Lower leg skin (tissue), 3 donors: Measurements from ENCODE around the gene OST4.

Experiments
- CTCF ChIP-seq, 3 donors: fragments of 450-650 bp; IDR thresholded peaks; one replicate each; pipeline ENCODE4 v1.5.1; 2016; ENCODE audit warnings: antibody characterized with exemption in 3 of 3, mild to moderate bottlenecking in 3 of 3, moderate library complexity in 2 of 3
- POLR2A ChIP-seq, 2 donors: fragments of 450-650 bp; IDR thresholded peaks; one replicate each; pipeline ENCODE4 v1.6.1; 2016 to 2017; ENCODE audit warnings: antibody characterized with exemption in 2 of 2, mild to moderate bottlenecking in 1 of 2, moderate library complexity in 1 of 2

GRCh38 chr2:27050996-27051901 lies 20.2 kb downstream of the OST4 start, which contains the start of gene AGBL5:
- TF ChIP-seq CTCF (IDR thresholded peaks at IDR 0.05) (no peak), POLR2A (IDR thresholded peaks at IDR 0.05) (no peak)
